Heart left ventricle (tissue), 16 donors: Measurements from ENCODE around the gene PRSS33. TPM values are rescaled to one million over a fixed set of nuclear protein-coding genes. Genes with fewer than 3 reads are reported as not detected.
A peak's percentile ranks its signal among the peaks of the same experiment; 100 is the strongest.

Experiments
- ATAC-seq, 4 donors: fragments of 200-7000 bp; cut with Tn5 transposase; one replicate each; pipeline ENCODE4 v1.9.1; 2020 to 2022; ENCODE audit warnings: moderate library complexity in 4 of 4, mild to moderate bottlenecking in 3 of 4, moderate number of reproducible peaks in 1 of 4
- DNase-seq, 5 donors: peaks; one replicate each; pipeline ENCODE4 v3.0.0-alpha.2; 2020
- H3K27ac ChIP-seq, 12 donors: fragments of 200-600 bp; sonication (generic) in 4 of 12; one replicate each; pipeline versions ENCODE4 v1.5.0 to v1.8.0; 2016 to 2022; ENCODE audit warnings: mild to moderate bottlenecking in 2 of 12
- H3K27me3 ChIP-seq, 9 donors: fragments of 200-600 bp; sonication (generic) in 2 of 9; one replicate each; pipeline versions ENCODE4 v1.5.1 to v1.8.0; 2016 to 2022; ENCODE audit warnings: mild to moderate bottlenecking in 3 of 9
- H3K36me3 ChIP-seq, 9 donors: fragments of 200-600 bp; sonication (generic) in 2 of 9; one replicate each; pipeline versions ENCODE4 v1.5.0 to v1.8.0; 2018 to 2022; ENCODE audit warnings: mild to moderate bottlenecking in 2 of 9
- H3K4me1 ChIP-seq, 12 donors: fragments of 200-600 bp; sonication (generic) in 4 of 12; one replicate each; pipeline versions ENCODE4 v1.5.0 to v1.8.0; 2016 to 2022; ENCODE audit warnings: mild to moderate bottlenecking in 3 of 12
- H3K4me3 ChIP-seq, 12 donors: fragments of 200-600 bp; sonication (generic) in 4 of 12; one replicate each; pipeline versions ENCODE4 v1.5.0 to v1.8.0; 2017 to 2022; ENCODE audit warnings: mild to moderate bottlenecking in 9 of 12, moderate library complexity in 4 of 12
- H3K9me3 ChIP-seq, 12 donors: fragments of 200-600 bp; sonication (generic) in 4 of 12; one replicate each; pipeline versions ENCODE4 v1.5.0 to v1.8.0; 2016 to 2022; ENCODE audit warnings: mild to moderate bottlenecking in 1 of 12
- CTCF ChIP-seq, 12 donors: fragments of 200-600 bp; sonication (generic) in 4 of 12; IDR thresholded peaks; one replicate each; pipeline versions ENCODE4 v1.5.0 to v1.8.0; 2018 to 2022; ENCODE audit warnings: antibody characterized with exemption in 12 of 12, mild to moderate bottlenecking in 5 of 12
- POLR2A ChIP-seq, 2 donors: fragments of 450-650 bp; IDR thresholded peaks; one replicate each; pipeline ENCODE4 v1.6.1; 2017; ENCODE audit warnings: antibody characterized with exemption in 2 of 2, mild to moderate bottlenecking in 2 of 2, moderate library complexity in 2 of 2
- WGBS, 4 donors: extraction: QIAGEN DNeasy Blood & Tissue Kit in 2 of 4; methylation state at CpG; one replicate each; pipeline versions ENCODE4 v1.1.5 to v1.1.7; 2013 to 2018; 5-methylcytosine and 5-hydroxymethylcytosine counted together
- intact Hi-C, 10 donors: fragments of 100-400 bp; cut with DNase I; formaldehyde crosslinking; loops; one replicate each; pipeline versions ENCODE4 v1.11.1 to v1.14.2; 2022
- polyA plus RNA-seq, 2 donors: library from polyadenylated mRNA; stranded (reverse); fragments of 200-250 nt; gene quantifications; one replicate each; pipeline ENCODE4 v1.2.3, GENCODE V29; 2013
- total RNA-seq, 9 donors: library from RNA; depleted of rRNA in 2 of 9; stranded (reverse); fragments of >200 nt in 2 of 9; fragmentation: NEBNext Ultra II Directional in 3 of 9; extraction: Animal tissue kit (Norgen Biotek cat#: 25700) in 3 of 9; gene quantifications; one replicate each; pipeline versions ENCODE4 v1.1.0 to v1.2.4, GENCODE V29; 2016 to 2023
- donor health status: ischemic (EF 13 %, LVEDD 7.1; RV severe dilation, severe dysfunction).
- donor health status: healthy with polysubstance abuse.
- donor health status: DM: no; HTN: yes; CAD: no.
- donor health status: DM: no; HTN: no; CAD: no.
- donor health status: ischemic (EF 25% LVEDD 6.9; RV normal size, moderate dysfunction).
- donor health status: ischemic (EF 25% LVEDD 5.7; RV mildly dilated, moderate dysfunction).
- donor health status: healthy.
- donor health status: DM: yes; HTN: yes; CAD: no.
- donor health status: ischemic (EF 35%, LVEDD 5.7; RV mildly dilated, moderate dysfunction).
- donor health status: nonischemic (EF 11% LVEDD 7.7; RV severe dilation, severe dysfunction).
- donor health status: DM: yes; HTN: yes; CAD: no.
- donor health status: PGD.
- donor health status: ischemic (EF 29% LVEDD 5.4; RV normal size, mild dysfunction).
- donor health status: nonischemic (EF 23%, LVEDD 6.1; RV moderate dilation, normal function).

PRSS33 gene
- total and polyA plus RNA-seq, 11 donors, result not detected

- no peak for TF ChIP-seq CTCF (IDR thresholded peaks at IDR 0.05)
- no peak for TF ChIP-seq POLR2A (IDR thresholded peaks at IDR 0.05)
- peaks cover 0 to 29% (median 12%) of the 10 kb centered on the region in 12 donors for H3K4me1 ChIP-seq
- ATAC-seq (no peak), DNase-seq (peak in 1 of 5 donors; percentile 15)
- H3K9me3 ChIP-seq, result no peaks in the 10 kb centered on the region
- no peak overlapping the region for H3K4me3 ChIP-seq
- 67 to 83% (median 71%) methylated on average over 17 to 20 of the region's 20 CpGs for WGBS, 4 donors
- intact Hi-C loops, result loop anchor here in 1 of 10 donors (10.0 kb wide), 1 partner anchor 82 kb away; no protein-coding TSS in a partner anchor
- no peaks in the 10 kb centered on the region for H3K36me3 ChIP-seq
- H3K27me3 ChIP-seq, result peaks cover 17 to 30% (median 26%) of the 10 kb centered on the region in 9 donors
- no peak overlapping the region for H3K27ac ChIP-seq
These were observed 4.6 kb downstream of the PRSS33 start for GRCh38 chr16:2782583-2783351.

- intact Hi-C loops, result loop anchor here in 2 of 10 donors (10.0 kb wide), 2 partner anchors 85 to 135 kb away; partner anchors contain the start of gene FLYWCH1 (in 1 of the 2)
- peak in 1 of 5 donors; percentile 16 for DNase-seq
- ATAC-seq, result no peak
- TF ChIP-seq POLR2A (IDR thresholded peaks at IDR 0.05) (no peak), CTCF (IDR thresholded peaks at IDR 0.05) (no peak)
- Histone ChIP-seq H3K27ac (no peak overlapping the region), H3K4me1 (peaks cover 2 to 35% (median 23%) of the 10 kb centered on the region in 12 donors), H3K36me3 (peaks cover 0 to 3% (median under 1%) of the 10 kb centered on the region in 9 donors), H3K4me3 (no peak overlapping the region), H3K27me3 (peaks cover 2 to 10% (median 8%) of the 10 kb centered on the region in 9 donors), H3K9me3 (no peaks in the 10 kb centered on the region)
- 65 to 71% (median 66%) methylated on average over 17 of the region's 17 CpGs for WGBS, 4 donors
These were observed 7.1 kb downstream of the PRSS33 start for GRCh38 chr16:2779978-2780898.

- DNase-seq (peak in 2 of 5 donors; percentile 16 to 58), ATAC-seq (no peak)
- H3K4me1 ChIP-seq, result peaks cover 2 to 40% (median 26%) of the 10 kb centered on the region in 12 donors
- H3K27ac ChIP-seq, result peak overlapping the region in 2 of 12 donors; percentile 100
- WGBS, 4 donors, result 83 to 86% (median 85%) methylated on average over 16 to 23 of the region's 23 CpGs
- intact Hi-C loops, result loop anchor here in 1 of 10 donors (10.0 kb wide), 1 partner anchor 135 kb away; the partner anchor contains the start of gene FLYWCH1
- H3K36me3 ChIP-seq, result peaks cover 0 to 11% (median 9%) of the 10 kb centered on the region in 9 donors
- peaks cover 0 to 1% (median 0%) of the 10 kb centered on the region in 9 donors for H3K27me3 ChIP-seq
- H3K4me3 ChIP-seq, result peak overlapping the region in 1 of 12 donors; percentile 67
- no peak for TF ChIP-seq POLR2A (IDR thresholded peaks at IDR 0.05)
- TF ChIP-seq CTCF (IDR thresholded peaks at IDR 0.05), result no peak
- no peaks in the 10 kb centered on the region for H3K9me3 ChIP-seq
These were observed 8.0 kb downstream of the PRSS33 start for GRCh38 chr16:2779151-2779920.
